Left lung (tissue), 10 donors: Measurements from ENCODE around the gene ZNF593. TPM values are rescaled to one million over a fixed set of nuclear protein-coding genes. Genes with fewer than 3 reads are reported as not detected.

Experiments used
- ATAC-seq: fragments of 200-7000 bp; cut with Tn5 transposase; one replicate; pipeline ENCODE4 v1.9.1; 2020; ENCODE audit warnings: moderate library complexity
- DNase-seq, 4 donors: peaks; one replicate each; pipeline ENCODE4 v3.0.0-alpha.2; 2013 to 2020
- H3K27ac ChIP-seq, 2 donors: fragments of 200-600 bp; sonication (generic) in 1 of 2; one replicate each; pipeline versions ENCODE4 v1.5.0 to v1.8.0; 2020 to 2021
- H3K27me3 ChIP-seq, 2 donors: fragments of 200-600 bp; sonication (generic) in 1 of 2; one replicate each; pipeline versions ENCODE4 v1.5.0 to v1.8.0; 2020 to 2021
- H3K36me3 ChIP-seq, 2 donors: fragments of 200-600 bp; sonication (generic) in 1 of 2; one replicate each; pipeline versions ENCODE4 v1.5.0 to v1.8.0; 2020 to 2021
- H3K4me1 ChIP-seq, 2 donors: fragments of 200-600 bp; one replicate each; pipeline ENCODE4 v1.8.0; 2021
- H3K4me3 ChIP-seq, 2 donors: fragments of 200-600 bp; sonication (generic) in 1 of 2; one replicate each; pipeline versions ENCODE4 v1.5.0 to v1.8.0; 2020 to 2021; ENCODE audit warnings: mild to moderate bottlenecking in 1 of 2
- H3K9me3 ChIP-seq, 2 donors: fragments of 200-600 bp; sonication (generic) in 1 of 2; one replicate each; pipeline versions ENCODE4 v1.5.0 to v1.8.0; 2020 to 2021
- intact Hi-C, 2 donors: fragments of 100-400 bp; cut with DNase I; formaldehyde crosslinking; loops; one replicate each; pipeline versions ENCODE4 v1.11.2 to v1.14.2; 2022
- polyA plus RNA-seq, 6 donors: library from polyadenylated mRNA; unstranded; fragments of 120-200 nt; gene quantifications; one replicate each; pipeline ENCODE4 v1.2.1, GENCODE V29; 2013; ENCODE audit not compliant: insufficient read length in 6 of 6
- total RNA-seq, 2 donors: library from RNA; stranded (reverse); fragmentation: NEBNext Ultra II Directional; extraction: Animal tissue kit (Norgen Biotek cat#: 25700); gene quantifications; one replicate each; pipeline ENCODE4 v1.2.1, GENCODE V29; 2021
- TF ChIP-seq, protein P1 (sequence below), 2 donors: fragments of 200-600 bp; sonication (generic) in 1 of 2; IDR thresholded peaks; one replicate each; pipeline versions ENCODE4 v1.5.0 to v1.8.0; 2021; ENCODE audit warnings: antibody characterized with exemption in 2 of 2
- donor health status: DM: no; HTN: yes; CAD: no.
- donor health status: DM: no; HTN: no; CAD: no.

Gene ZNF593
- total and polyA plus RNA-seq, 8 donors: 8.7 to 32.2 (median 15.9) TPM

DNA sequence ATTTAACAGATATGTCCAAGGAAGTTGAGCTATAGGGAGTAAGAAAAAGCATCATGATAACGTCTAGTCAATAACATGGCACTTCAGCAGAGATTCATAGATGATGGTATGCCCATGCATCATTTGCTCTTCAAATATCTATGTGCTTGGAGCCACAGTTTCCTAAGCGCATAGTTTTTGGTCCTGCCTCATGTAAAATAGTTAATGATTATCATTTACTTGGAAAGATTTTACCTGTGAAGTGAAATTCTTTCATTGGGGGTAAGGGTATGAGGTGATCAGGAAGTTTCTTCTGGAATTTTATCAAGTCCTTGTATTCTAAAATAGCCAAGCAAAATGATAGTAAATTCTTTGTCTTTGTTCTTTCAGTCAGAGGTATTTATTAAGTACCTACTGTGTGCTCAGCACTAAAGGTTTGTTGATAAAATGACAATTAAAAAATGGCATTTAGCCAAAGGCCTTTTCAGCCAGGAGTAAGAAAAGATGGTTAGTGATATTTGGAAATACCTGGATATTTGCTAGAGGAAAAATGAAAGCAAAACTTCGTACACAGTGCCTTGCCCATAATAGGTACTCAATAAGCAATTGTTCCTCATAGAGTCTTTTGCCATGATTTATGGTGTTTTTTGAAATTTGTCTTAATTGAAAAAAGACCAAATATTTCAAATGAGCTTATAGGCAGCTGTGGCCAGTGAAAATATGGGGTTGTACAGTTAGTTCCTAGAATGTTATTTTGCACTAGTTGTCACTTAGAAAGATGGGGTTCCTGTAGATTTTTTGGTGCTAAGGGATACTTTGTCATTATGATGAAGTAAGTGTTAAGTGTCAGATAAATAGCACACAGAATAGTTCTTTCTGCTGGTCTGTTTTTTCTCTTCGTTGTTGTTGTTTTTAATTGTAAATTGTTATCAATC lies 45.0 kb upstream of the ZNF593 start:
- Histone ChIP-seq H3K4me1 (peaks cover 5 to 80% of the 10 kb centered on the region in 2 donors), H3K27ac (peak overlapping the region; percentile 27 to 86), H3K36me3 (no peaks in the 10 kb centered on the region), H3K27me3 (no peaks in the 10 kb centered on the region), H3K9me3 (no peaks in the 10 kb centered on the region), H3K4me3 (no peak overlapping the region)
- DNase-seq: no peak
- intact Hi-C loops: no loop called here
- TF ChIP-seq, protein P1, sequence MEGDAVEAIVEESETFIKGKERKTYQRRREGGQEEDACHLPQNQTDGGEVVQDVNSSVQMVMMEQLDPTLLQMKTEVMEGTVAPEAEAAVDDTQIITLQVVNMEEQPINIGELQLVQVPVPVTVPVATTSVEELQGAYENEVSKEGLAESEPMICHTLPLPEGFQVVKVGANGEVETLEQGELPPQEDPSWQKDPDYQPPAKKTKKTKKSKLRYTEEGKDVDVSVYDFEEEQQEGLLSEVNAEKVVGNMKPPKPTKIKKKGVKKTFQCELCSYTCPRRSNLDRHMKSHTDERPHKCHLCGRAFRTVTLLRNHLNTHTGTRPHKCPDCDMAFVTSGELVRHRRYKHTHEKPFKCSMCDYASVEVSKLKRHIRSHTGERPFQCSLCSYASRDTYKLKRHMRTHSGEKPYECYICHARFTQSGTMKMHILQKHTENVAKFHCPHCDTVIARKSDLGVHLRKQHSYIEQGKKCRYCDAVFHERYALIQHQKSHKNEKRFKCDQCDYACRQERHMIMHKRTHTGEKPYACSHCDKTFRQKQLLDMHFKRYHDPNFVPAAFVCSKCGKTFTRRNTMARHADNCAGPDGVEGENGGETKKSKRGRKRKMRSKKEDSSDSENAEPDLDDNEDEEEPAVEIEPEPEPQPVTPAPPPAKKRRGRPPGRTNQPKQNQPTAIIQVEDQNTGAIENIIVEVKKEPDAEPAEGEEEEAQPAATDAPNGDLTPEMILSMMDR (IDR thresholded peaks at IDR 0.05): no peak
- no peak for ATAC-seq

DNA sequence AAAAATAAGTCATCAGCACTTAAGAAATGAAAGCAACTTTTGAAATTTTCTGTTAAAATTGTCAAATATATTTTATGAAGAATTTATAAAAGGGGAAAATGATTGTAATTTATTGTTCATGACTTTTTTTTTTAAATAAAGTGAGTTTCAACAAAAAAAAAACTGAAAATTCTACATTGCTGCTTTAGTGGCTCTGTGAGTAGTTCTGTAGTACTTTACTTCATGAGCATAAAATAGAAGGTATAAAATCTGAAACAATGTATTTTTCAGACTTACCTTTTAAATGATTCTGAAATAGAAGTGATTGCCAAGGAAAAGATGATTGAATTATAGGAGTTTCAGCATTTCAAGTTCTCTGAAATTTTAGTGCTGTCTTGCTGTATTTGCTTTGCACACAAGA lies 44.3 kb upstream of the ZNF593 start:
- no peak for ATAC-seq
- Histone ChIP-seq H3K27me3 (no peaks in the 10 kb centered on the region), H3K27ac (peak overlapping the region; percentile 68 to 86), H3K9me3 (no peaks in the 10 kb centered on the region), H3K4me3 (no peak overlapping the region), H3K4me1 (peaks cover 5 to 76% of the 10 kb centered on the region in 2 donors), H3K36me3 (no peaks in the 10 kb centered on the region)
- intact Hi-C loops: no loop called here
- no peak for DNase-seq
- TF ChIP-seq, protein P1 (IDR thresholded peaks at IDR 0.05): no peak

DNA sequence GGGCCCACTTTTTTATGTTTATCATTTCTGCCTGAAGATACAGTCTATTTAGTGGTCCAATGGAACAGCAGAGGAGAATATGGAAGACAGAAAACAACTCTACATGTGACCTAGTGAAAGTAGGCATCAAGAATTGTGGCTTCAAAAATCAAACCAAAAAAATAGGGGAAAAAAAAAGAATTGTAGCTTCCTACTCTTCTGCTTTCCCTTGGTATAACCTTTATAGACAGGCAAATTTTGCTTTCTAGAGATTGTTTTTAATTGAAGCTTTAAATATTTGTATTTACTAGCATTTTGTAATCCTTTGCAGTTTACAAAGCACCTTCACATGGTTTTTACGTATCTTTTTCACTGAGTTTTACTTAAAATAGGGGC lies 43.8 kb upstream of the ZNF593 start:
- no peak for ATAC-seq
- DNase-seq: no peak
- no peaks in the 10 kb centered on the region for H3K9me3 ChIP-seq
- no peak overlapping the region for H3K4me3 ChIP-seq
- peaks cover 5 to 75% of the 10 kb centered on the region in 2 donors for H3K4me1 ChIP-seq
- no peaks in the 10 kb centered on the region for H3K36me3 ChIP-seq
- intact Hi-C loops: no loop called here
- TF ChIP-seq, protein P1 (IDR thresholded peaks at IDR 0.05): no peak
- H3K27me3 ChIP-seq: no peaks in the 10 kb centered on the region
- H3K27ac ChIP-seq: peak overlapping the region; percentile 68 to 86

DNA sequence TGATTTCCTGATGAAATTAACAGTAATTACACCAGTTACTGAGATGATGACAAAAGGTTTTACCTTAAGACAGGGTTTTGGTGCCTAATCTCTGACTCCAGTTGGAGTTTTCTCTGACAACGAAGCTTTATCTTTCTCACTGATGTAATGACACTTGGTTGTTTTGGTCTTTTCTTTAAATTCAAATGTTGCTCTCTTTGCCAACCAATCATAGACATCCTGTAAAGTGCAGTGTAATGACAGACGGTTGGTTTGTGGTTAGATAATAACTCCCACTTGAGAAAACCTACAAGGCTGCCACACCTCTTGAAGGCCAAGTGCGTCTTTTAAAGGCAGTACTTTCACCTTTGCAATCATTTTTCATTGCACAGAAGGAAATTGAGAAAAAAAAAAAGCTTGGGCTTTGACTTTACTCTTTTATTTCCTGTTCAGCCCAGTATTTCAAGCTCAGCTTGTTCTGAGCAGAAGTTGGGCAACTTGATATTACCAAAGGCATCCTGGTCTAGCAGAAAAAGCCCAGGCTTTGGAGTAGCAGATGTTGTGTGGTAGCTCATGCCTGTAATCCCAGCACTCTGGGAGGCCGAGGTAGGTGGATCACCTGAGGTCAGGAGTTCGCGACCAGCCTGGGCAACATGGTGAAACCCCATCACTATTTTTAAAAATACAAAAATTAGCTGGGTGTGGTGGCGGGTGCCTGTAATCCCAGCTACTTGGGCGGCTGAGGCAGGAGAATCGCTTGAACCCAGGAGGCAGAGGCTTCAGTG lies 43.2 kb upstream of the ZNF593 start:
- Histone ChIP-seq H3K27me3 (no peaks in the 10 kb centered on the region), H3K27ac (peak overlapping the region; percentile 68 to 86), H3K4me1 (peaks cover 5 to 69% of the 10 kb centered on the region in 2 donors), H3K9me3 (no peaks in the 10 kb centered on the region), H3K4me3 (peak overlapping the region in 1 of 2 donors; percentile 9), H3K36me3 (no peaks in the 10 kb centered on the region)
- DNase-seq: peak in 2 of 4 donors; percentile 34 to 72
- ATAC-seq: peak; percentile 76
- TF ChIP-seq, protein P1 (IDR thresholded peaks at IDR 0.05): no peak
- intact Hi-C loops: no loop called here
